CD4-positive, alpha-beta T cell (primary cell): ENCODE results near the gene GPC6. TPM values are rescaled to one million over a fixed set of nuclear protein-coding genes. Genes with fewer than 3 reads are reported as not detected.

Experiments
- ATAC-seq: fragments of 200-7000 bp; cut with Tn5 transposase; one replicate; pipeline ENCODE4 v1.10.0; 2022; ENCODE audit warnings: mild to moderate bottlenecking; ENCODE audit not compliant: poor library complexity
- CTCF ChIA-PET: fragments of 350-600 bp; sonication (Branson Sonifier 250); formaldehyde crosslinking; loops from one replicate; lab custom pipeline; 2021; ENCODE audit warnings: antibody characterized with exemption, inconsistent platforms; lab: Charles Lee
- POLR2A ChIA-PET: fragments of 350-600 bp; sonication (Branson Sonifier 250); formaldehyde crosslinking; loops from one replicate; lab custom pipeline; 2021; ENCODE audit warnings: antibody characterized with exemption, inconsistent platforms; lab: Charles Lee
- DNase-seq, 14 experiments: peaks; one replicate each; pipeline ENCODE4 v3.0.0-alpha.2; 2013 to 2020; ENCODE audit warnings: mixed read lengths in 2 of 14
- H3K27ac ChIP-seq, 2 donors: one replicate each; pipeline versions ENCODE4 v1.5.1 to v1.7.0; 2013; ENCODE audit warnings: low read length in 2 of 2, low read depth in 1 of 2, mild to moderate bottlenecking in 1 of 2
- H3K27me3 ChIP-seq, 2 experiments: 1 replicate in 1 of 2; 2 replicates in 1 of 2; pipeline versions ENCODE4 v1.6.1 to v1.7.0; 2013; ENCODE audit warnings: low read length in 2 of 2, control low read depth in 1 of 2, mild to moderate bottlenecking in 1 of 2, moderate library complexity in 1 of 2; ENCODE audit not compliant: insufficient read depth in 2 of 2, control insufficient read depth in 1 of 2
- H3K36me3 ChIP-seq: one replicate; pipeline ENCODE4 v1.6.1; 2013; ENCODE audit warnings: low read length, control low read depth; ENCODE audit not compliant: insufficient read depth
- H3K4me1 ChIP-seq: one replicate; pipeline ENCODE4 v1.6.1; 2013; ENCODE audit warnings: low read length, control low read depth; ENCODE audit not compliant: insufficient read depth
- H3K4me3 ChIP-seq: one replicate; pipeline ENCODE4 v1.5.1; 2013; ENCODE audit warnings: mild to moderate bottlenecking, low read length, moderate library complexity
- H3K9me3 ChIP-seq, 2 experiments: 1 replicate in 1 of 2; 2 replicates in 1 of 2; pipeline versions ENCODE4 v1.6.1 to v1.7.0; 2013; ENCODE audit warnings: low read length in 2 of 2, mild to moderate bottlenecking in 2 of 2, control low read depth in 1 of 2, moderate library complexity in 1 of 2; ENCODE audit not compliant: control insufficient read depth in 1 of 2, insufficient read depth in 1 of 2
- H3K27ac Mint-ChIP-seq: one replicate; pipeline ENCODE4 v1.8.0; 2020; ENCODE audit warnings: mixed read lengths
- H3K27me3 Mint-ChIP-seq: one replicate; pipeline ENCODE4 v1.8.0; 2021; ENCODE audit warnings: mixed read lengths
- H3K36me3 Mint-ChIP-seq: one replicate; pipeline ENCODE4 v1.8.0; 2021; ENCODE audit warnings: low read depth, mixed read lengths
- H3K4me1 Mint-ChIP-seq: one replicate; pipeline ENCODE4 v1.8.0; 2021; ENCODE audit warnings: low read depth, mixed read lengths
- H3K4me3 Mint-ChIP-seq: one replicate; pipeline ENCODE4 v1.8.0; 2020; ENCODE audit warnings: mild to moderate bottlenecking, mixed read lengths
- H3K9me3 Mint-ChIP-seq: one replicate; pipeline ENCODE4 v1.8.0; 2020; ENCODE audit warnings: mixed read lengths
- intact Hi-C, 2 experiments: fragments of 100-400 bp; cut with DNase I in 1 of 2; cut with micrococcal nuclease in 1 of 2; formaldehyde crosslinking; loops; one replicate each; pipeline versions ENCODE4 v1.15.1 to v1.9.0; 2023 to 2025; cut with DNase I, micrococcal nuclease
- total RNA-seq, 174 experiments: library from RNA in 2 of 174; stranded (reverse) in 2 of 174; gene quantifications; one replicate each; pipeline ENCODE4 v1.2.3 and lab custom pipeline; 2021 to 2026
- TF ChIP-seq, protein P1 (sequence below): fragments of 200-600 bp; IDR thresholded peaks from one replicate; pipeline ENCODE4 v1.8.0; 2022; ENCODE audit warnings: antibody characterized with exemption, mild to moderate bottlenecking

Gene GPC6
- total RNA-seq, 2 experiments from 2014 or later = not detected

DNA sequence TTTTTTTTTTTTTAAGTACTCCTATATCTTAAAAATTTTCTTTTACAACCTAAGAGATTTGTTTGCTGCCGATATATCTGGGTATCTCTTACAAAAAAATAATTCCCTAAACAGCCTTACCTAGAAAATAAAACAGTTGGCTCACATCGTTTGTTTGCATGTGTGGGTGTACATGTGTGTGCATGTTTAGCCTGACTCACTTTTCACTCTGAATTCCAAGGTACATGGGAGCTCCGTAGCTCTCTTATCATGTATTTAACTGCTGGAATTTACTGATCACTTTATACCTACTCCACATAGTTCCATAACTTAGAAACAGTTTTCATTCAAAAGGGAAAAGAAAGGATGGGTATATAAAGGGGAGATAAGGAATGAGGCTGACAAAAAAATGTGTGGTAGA lies 616.5 kb downstream of the GPC6 start:
- ChIA-PET POLR2A (no interaction called here), CTCF (no interaction called here)
- Histone ChIP-seq H3K4me1 (no peaks in the 10 kb centered on the region), H3K36me3 (no peaks in the 10 kb centered on the region), H3K9me3 (no peaks in the 10 kb centered on the region), H3K27me3 (no peaks in the 10 kb centered on the region), H3K4me3 (no peak overlapping the region), H3K27ac (no peak overlapping the region)
- intact Hi-C loops = no loop called here
- H3K4me3 Mint-ChIP-seq = no peak overlapping the region
- no peaks in the 10 kb centered on the region for H3K4me1 Mint-ChIP-seq
- H3K36me3 Mint-ChIP-seq = no peaks in the 10 kb centered on the region
- DNase-seq = no peak
- TF ChIP-seq, protein P1, sequence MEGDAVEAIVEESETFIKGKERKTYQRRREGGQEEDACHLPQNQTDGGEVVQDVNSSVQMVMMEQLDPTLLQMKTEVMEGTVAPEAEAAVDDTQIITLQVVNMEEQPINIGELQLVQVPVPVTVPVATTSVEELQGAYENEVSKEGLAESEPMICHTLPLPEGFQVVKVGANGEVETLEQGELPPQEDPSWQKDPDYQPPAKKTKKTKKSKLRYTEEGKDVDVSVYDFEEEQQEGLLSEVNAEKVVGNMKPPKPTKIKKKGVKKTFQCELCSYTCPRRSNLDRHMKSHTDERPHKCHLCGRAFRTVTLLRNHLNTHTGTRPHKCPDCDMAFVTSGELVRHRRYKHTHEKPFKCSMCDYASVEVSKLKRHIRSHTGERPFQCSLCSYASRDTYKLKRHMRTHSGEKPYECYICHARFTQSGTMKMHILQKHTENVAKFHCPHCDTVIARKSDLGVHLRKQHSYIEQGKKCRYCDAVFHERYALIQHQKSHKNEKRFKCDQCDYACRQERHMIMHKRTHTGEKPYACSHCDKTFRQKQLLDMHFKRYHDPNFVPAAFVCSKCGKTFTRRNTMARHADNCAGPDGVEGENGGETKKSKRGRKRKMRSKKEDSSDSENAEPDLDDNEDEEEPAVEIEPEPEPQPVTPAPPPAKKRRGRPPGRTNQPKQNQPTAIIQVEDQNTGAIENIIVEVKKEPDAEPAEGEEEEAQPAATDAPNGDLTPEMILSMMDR = no peak
- H3K27ac Mint-ChIP-seq = no peak overlapping the region
- ATAC-seq = no peak
- H3K9me3 Mint-ChIP-seq = no peaks in the 10 kb centered on the region
- H3K27me3 Mint-ChIP-seq = peaks cover 3% of the 10 kb centered on the region

DNA sequence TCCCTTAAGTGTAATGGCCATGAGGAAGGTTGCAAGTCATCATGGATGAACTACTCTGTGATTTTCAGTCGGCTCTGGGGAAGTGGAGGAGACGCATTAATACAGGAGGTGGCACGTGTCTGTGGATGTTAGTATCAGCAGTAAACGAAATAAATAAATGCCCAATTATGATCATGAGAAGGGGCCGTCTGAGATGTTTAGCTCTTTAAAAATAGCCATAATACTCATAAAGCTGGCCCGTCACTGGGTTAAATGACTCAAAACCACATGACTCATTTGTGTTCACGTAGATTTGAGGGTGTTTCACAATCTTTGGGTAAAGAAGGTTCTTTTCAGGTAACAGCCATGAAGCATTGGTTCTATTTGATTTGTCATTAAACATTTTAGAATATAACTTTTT lies 620.6 kb downstream of the GPC6 start:
- TF ChIP-seq, protein P1 = no peak
- ATAC-seq (no peak), DNase-seq (no peak)
- no peak overlapping the region for H3K4me3 ChIP-seq
- no peaks in the 10 kb centered on the region for H3K4me1 Mint-ChIP-seq
- no peaks in the 10 kb centered on the region for H3K36me3 Mint-ChIP-seq
- no peak overlapping the region for H3K27ac Mint-ChIP-seq
- H3K4me1 ChIP-seq = no peaks in the 10 kb centered on the region
- H3K9me3 ChIP-seq = no peaks in the 10 kb centered on the region
- CTCF ChIA-PET = no interaction called here
- H3K27me3 ChIP-seq = peaks cover 0 to 3% of the 10 kb centered on the region in 2 experiments
- peaks cover 2% of the 10 kb centered on the region for H3K9me3 Mint-ChIP-seq
- H3K27ac ChIP-seq = no peak overlapping the region
- intact Hi-C loops = no loop called here
- H3K27me3 Mint-ChIP-seq = no peaks in the 10 kb centered on the region
- POLR2A ChIA-PET = no interaction called here
- no peak overlapping the region for H3K4me3 Mint-ChIP-seq
- no peaks in the 10 kb centered on the region for H3K36me3 ChIP-seq

DNA sequence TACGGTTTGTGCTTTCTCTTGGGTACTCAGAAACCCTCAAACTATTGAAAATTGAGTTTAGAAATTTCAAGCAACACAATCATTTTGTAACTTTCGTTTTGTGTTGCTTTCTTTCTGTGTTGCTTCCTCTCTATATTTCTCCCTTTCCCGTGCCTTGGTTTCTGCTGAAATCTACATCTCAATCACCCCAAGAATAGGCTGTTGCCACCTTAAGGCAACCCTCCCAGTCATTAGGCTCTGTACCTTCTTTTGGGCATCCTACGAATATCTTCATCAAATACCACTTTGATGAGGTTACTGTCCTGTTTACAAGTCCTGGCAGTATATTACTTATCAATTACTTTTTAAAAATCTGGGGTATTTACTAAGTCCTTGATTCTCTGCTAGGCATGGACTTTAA lies 621.6 kb downstream of the GPC6 start:
- TF ChIP-seq, protein P1 = no peak
- ChIA-PET CTCF (no interaction called here), POLR2A (no interaction called here)
- Histone ChIP-seq H3K4me1 (no peaks in the 10 kb centered on the region), H3K36me3 (no peaks in the 10 kb centered on the region), H3K9me3 (no peaks in the 10 kb centered on the region), H3K4me3 (no peak overlapping the region), H3K27ac (no peak overlapping the region), H3K27me3 (peaks cover 0 to 3% of the 10 kb centered on the region in 2 experiments)
- intact Hi-C loops = no loop called here
- H3K9me3 Mint-ChIP-seq = peaks cover 2% of the 10 kb centered on the region
- no peak for ATAC-seq
- no peak for DNase-seq
- H3K36me3 Mint-ChIP-seq = no peaks in the 10 kb centered on the region
- H3K27me3 Mint-ChIP-seq = no peaks in the 10 kb centered on the region
- H3K4me3 Mint-ChIP-seq = no peak overlapping the region
- no peak overlapping the region for H3K27ac Mint-ChIP-seq
- no peaks in the 10 kb centered on the region for H3K4me1 Mint-ChIP-seq
